Adrenal gland (tissue), 12 donors: ENCODE data around the gene UBE2L3. TPM values are rescaled to one million over a fixed set of nuclear protein-coding genes. Genes with fewer than 3 reads are reported as not detected.
"Not testable (repeated sequence)": the region's sequence is repeated elsewhere in the genome, so short reads cannot be mapped to it uniquely, and the experiment has no call there.

Experiments used
- DNase-seq, 7 donors: peaks; one replicate each; pipeline ENCODE4 v3.0.0-alpha.2; 2019 to 2020
- H3K27ac ChIP-seq, 5 donors: fragments of 200-600 bp; sonication (generic) in 4 of 5; 1 replicate in 3 of 5; 2 replicates in 2 of 5; pipeline versions ENCODE4 v1.5.1 to v1.8.0; 2016 to 2020; ENCODE audit warnings: mild to moderate bottlenecking in 1 of 5
- H3K27me3 ChIP-seq: fragments of 200-600 bp; 2 replicates; pipeline ENCODE4 v1.8.0; 2021
- H3K36me3 ChIP-seq, 2 donors: fragments of 200-600 bp; replicated peaks in 1 of 2; 1 replicate in 1 of 2; 2 replicates in 1 of 2; pipeline versions ENCODE4 v1.5.1 to v1.8.0; 2018 to 2022
- H3K4me1 ChIP-seq, 2 donors: fragments of 200-600 bp; replicated peaks in 1 of 2; 1 replicate in 1 of 2; 2 replicates in 1 of 2; pipeline versions ENCODE4 v1.5.1 to v1.8.0; 2018 to 2021
- H3K4me3 ChIP-seq, 4 donors: fragments of 200-600 bp; sonication (generic) in 3 of 4; one replicate each; pipeline ENCODE4 v1.5.1; 2016 to 2018
- H3K9me3 ChIP-seq, 3 donors: fragments of 200-600 bp; sonication (generic) in 1 of 3; replicated peaks in 1 of 3; 1 replicate in 2 of 3; 2 replicates in 1 of 3; pipeline versions ENCODE4 v1.5.1 to v1.8.0; 2016 to 2021
- CTCF ChIP-seq, 6 experiments: fragments of 450-650 bp in 4 of 6; fragments of 200-600 bp in 2 of 6; sonication (generic) in 1 of 6; IDR thresholded peaks; 1 replicate in 5 of 6; 2 replicates in 1 of 6; pipeline versions ENCODE4 v1.5.1 to v1.8.0; 2016 to 2021; ENCODE audit warnings: antibody characterized with exemption in 6 of 6, mild to moderate bottlenecking in 2 of 6, moderate library complexity in 1 of 6
- POLR2A ChIP-seq, 2 donors: fragments of 450-650 bp; IDR thresholded peaks; one replicate each; pipeline ENCODE4 v1.6.1; 2017; ENCODE audit warnings: antibody characterized with exemption in 2 of 2, mild to moderate bottlenecking in 2 of 2, moderate library complexity in 1 of 2
- WGBS, 4 donors: extraction: QIAGEN DNeasy Blood & Tissue Kit in 2 of 4; methylation state at CpG; one replicate each; pipeline versions ENCODE4 v1.1.5 to v1.1.7; 2013 to 2017; 5-methylcytosine and 5-hydroxymethylcytosine counted together
- intact Hi-C, 2 donors: fragments of 100-400 bp; cut with DNase I; formaldehyde crosslinking; loops; one replicate each; pipeline versions ENCODE4 v1.14.1 to v1.15.0; 2022 to 2023
- polyA plus RNA-seq, 3 donors: library from polyadenylated mRNA; stranded (reverse); fragments of 200-250 nt in 2 of 3; fragments of 350-450 nt in 1 of 3; fragmentation: Illumina TruSeq in 1 of 3; extraction: RNeasy Lipid Tissue Mini Kit (QIAGEN cat#74804) in 1 of 3; gene quantifications; one replicate each; pipeline ENCODE4 v1.2.3, GENCODE V29; 2013 to 2014
- total RNA-seq, 9 donors: library from RNA; depleted of rRNA in 4 of 9; stranded (reverse); fragments of >200 nt in 4 of 9; fragments of 120-200 nt in 1 of 9; fragmentation: NEBNext Ultra II Directional in 1 of 9; extraction: Animal tissue kit (Norgen Biotek cat#: 25700) in 1 of 9; gene quantifications; one replicate each; pipeline versions ENCODE4 v1.1.0 to v1.2.4, GENCODE V29; 2013 to 2023
- donor health status: healthy with polysubstance abuse.
- donor health status: Bipolar disorder and iron deficiency.
- donor health status: DM: yes; HTN: yes; CAD: no.
- donor health status: DM: no; HTN: no; CAD: no.
- donor health status: DM: no; HTN: no; CAD: no.
- donor health status: DM: yes; HTN: yes; CAD: no.

UBE2L3 gene
- total and polyA plus RNA-seq, 12 donors: 48.5 to 142 (median 61.8) TPM

GRCh38 chr22:21605887-21606564, 38.5 kb downstream of the UBE2L3 start:
- Histone ChIP-seq H3K4me3 (no peak overlapping the region), H3K27ac (no peak overlapping the region), H3K36me3 (peaks cover 0 to 7% of the 10 kb centered on the region in 2 donors), H3K9me3 (no peaks in the 10 kb centered on the region), H3K27me3 (no peaks in the 10 kb centered on the region), H3K4me1 (no peaks in the 10 kb centered on the region)
- WGBS, 4 donors: 96 to 98% (median 97%) methylated on average over 6 to 7 of the region's 7 CpGs
- intact Hi-C loops: no loop called here
- no peak for TF ChIP-seq POLR2A (IDR thresholded peaks at IDR 0.05)
- TF ChIP-seq CTCF (IDR thresholded peaks at IDR 0.05): no peak
- DNase-seq: no peak

DNA sequence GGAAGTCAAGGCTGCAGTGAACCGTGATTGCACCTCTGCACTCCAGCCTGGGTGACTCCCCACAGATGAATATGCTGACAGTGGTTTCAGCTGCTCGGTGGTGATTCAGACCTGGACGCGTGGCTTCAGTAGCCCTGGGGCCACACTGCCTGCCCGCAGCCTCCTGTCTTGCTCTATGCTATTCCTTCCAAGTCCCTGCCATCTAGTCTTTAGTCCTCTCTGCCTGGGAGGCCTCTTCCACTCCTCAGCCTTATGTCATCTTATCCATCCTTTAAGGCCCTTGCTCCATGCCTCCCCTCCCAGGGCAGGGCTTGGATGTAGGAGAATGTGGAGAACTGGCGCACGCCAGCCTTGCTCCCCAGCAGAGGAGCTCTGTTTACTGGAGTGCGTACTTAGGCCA, 39.3 kb downstream of the UBE2L3 start:
- Histone ChIP-seq H3K27me3 (no peaks in the 10 kb centered on the region), H3K4me3 (no peak overlapping the region), H3K27ac (no peak overlapping the region), H3K9me3 (no peaks in the 10 kb centered on the region), H3K4me1 (no peaks in the 10 kb centered on the region), H3K36me3 (peaks cover 0 to 15% of the 10 kb centered on the region in 2 donors)
- DNase-seq: no peak
- 96 to 97% (median 96%) methylated on average over 8 of the region's 8 CpGs for WGBS, 4 donors
- TF ChIP-seq POLR2A (IDR thresholded peaks at IDR 0.05) (no peak), CTCF (IDR thresholded peaks at IDR 0.05) (no peak)
- intact Hi-C loops: no loop called here

DNA sequence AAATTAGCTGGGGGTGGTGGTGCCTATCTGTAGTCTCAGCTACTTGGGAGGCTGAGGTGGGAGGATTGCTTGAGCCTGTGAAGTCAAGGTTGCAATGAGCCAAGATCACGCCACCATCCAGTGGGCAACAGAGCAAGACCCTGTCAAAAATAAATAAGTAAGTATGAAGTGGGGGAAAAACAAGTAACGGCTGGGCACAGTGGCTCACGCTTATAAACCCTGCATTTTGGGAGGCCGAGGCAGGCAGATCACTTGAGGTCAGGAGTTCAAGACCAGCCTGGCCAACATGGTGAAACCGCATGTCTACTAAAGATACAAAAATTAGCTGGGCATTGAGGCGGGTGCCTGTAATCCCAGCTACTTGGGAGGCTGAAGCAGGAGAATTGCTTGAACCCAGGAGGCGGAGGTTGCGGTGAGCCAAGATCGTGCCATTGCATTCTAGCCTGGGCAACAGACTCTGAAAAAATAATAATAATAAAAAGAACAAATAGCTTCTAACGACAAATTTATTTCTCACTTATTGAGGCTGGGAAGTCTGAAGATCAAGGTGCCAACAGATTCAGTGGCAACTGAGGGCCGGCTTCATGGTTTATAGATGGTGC, 42.1 kb downstream of the UBE2L3 start:
- H3K4me1 ChIP-seq, H3K9me3 ChIP-seq, H3K27ac ChIP-seq, H3K4me3 ChIP-seq, intact Hi-C loops, DNase-seq, H3K27me3 ChIP-seq: not testable (repeated sequence)
- H3K36me3 ChIP-seq: peaks cover 0 to 25% of the 10 kb centered on the region in 2 donors
- WGBS, 4 donors: 95 to 98% (median 97%) methylated on average over 11 of the region's 11 CpGs

DNA sequence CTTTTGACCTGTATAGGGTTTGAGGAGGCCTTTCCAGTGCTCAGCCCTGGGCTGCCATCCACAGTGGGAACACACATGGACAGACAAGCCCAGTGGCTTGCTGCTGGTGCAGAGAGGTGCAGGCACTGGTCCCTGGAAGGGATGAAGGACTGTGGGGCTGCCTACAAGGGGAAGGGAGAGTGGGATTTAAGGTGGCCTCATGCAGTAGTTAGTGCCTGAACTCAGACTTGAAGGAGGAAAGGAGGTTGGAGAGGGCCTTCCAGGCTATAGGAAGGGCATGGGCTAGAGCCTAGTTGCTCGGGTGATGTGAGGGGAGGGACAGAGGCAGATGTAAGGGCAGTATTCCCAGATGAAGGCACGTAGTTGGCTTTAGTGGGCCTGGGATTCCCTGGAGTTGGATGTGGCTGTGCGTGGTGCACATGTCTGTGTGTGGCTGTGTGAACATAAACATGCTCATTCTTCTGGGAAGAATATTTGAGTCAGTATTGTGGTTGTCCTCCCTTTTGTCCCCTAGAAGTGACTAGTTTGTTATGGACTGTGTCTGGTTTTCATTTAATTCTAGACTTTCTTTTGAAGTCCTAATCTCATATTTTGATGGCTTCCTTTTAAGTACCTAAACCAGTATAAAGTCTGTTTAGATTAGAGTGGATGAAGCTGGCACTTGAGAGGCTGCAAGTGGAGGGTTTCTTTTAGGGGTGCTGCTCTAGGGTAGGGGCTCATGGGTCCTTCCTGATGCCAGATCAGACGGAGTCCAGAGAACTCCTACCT, 43.9 kb downstream of the UBE2L3 start:
- Histone ChIP-seq H3K27me3 (no peaks in the 10 kb centered on the region), H3K4me1 (no peaks in the 10 kb centered on the region), H3K9me3 (no peaks in the 10 kb centered on the region), H3K27ac (no peak overlapping the region), H3K4me3 (no peak overlapping the region), H3K36me3 (peaks cover 0 to 29% of the 10 kb centered on the region in 2 donors)
- no peak for TF ChIP-seq POLR2A (IDR thresholded peaks at IDR 0.05)
- no peak for DNase-seq
- 89 to 96% (median 91%) methylated on average over 4 of the region's 4 CpGs for WGBS, 4 donors
- intact Hi-C loops: no loop called here

GRCh38 chr22:21612858-21613257, 45.3 kb downstream of the UBE2L3 start:
- H3K27ac ChIP-seq: no peak overlapping the region
- H3K9me3 ChIP-seq: no peaks in the 10 kb centered on the region
- 84 to 94% (median 90%) methylated on average over 3 to 7 of the region's 7 CpGs for WGBS, 4 donors
- H3K36me3 ChIP-seq: peaks cover 0 to 29% of the 10 kb centered on the region in 2 donors
- H3K4me1 ChIP-seq: no peaks in the 10 kb centered on the region
- DNase-seq: no peak
- no peak overlapping the region for H3K4me3 ChIP-seq
- intact Hi-C loops: no loop called here
- TF ChIP-seq POLR2A (IDR thresholded peaks at IDR 0.05) (no peak), CTCF (IDR thresholded peaks at IDR 0.05) (no peak)
- no peaks in the 10 kb centered on the region for H3K27me3 ChIP-seq
